ENCODE data around the gene CCN6.
"Not testable (repeated sequence)": the region's sequence is repeated elsewhere in the genome, so short reads cannot be mapped to it uniquely, and the experiment has no call there.

Gene CCN6

DNA sequence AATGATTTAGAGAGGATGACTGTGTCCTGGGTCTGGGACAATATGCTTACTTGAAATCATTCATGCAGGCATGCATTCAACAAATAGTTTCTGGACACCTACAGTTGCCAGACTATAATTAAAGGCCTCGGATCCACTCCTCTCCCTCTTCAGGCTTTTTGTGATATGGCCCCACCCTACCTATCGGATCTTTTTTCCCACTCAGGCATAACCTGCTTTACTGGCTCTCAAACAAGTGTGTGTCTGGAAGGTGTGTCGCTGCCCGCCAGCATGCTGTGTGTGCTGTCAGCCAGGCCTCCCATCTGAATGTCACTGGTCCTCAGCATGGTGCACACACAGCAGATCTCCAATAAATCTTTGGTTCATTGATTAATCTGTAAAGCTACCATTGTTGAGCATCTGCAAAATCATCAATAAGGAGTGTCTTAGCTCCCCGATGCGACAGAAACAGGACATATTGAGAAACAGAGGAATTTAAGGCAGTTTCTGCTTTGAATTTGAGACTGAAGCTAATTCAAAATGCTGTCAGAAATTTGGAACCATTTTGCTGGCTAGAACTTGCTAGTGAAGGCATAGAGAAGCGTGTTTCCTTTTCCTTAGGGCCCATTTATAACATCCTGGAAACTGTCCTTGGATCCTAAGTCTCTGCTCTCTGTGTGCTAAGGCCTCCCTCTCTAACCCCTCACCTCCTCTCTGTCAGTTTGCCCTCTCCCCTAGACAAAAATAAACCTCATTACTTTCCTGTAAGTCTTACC, 23.5 kb upstream of the CCN6 start:
- DNase-seq: no peak

DNA sequence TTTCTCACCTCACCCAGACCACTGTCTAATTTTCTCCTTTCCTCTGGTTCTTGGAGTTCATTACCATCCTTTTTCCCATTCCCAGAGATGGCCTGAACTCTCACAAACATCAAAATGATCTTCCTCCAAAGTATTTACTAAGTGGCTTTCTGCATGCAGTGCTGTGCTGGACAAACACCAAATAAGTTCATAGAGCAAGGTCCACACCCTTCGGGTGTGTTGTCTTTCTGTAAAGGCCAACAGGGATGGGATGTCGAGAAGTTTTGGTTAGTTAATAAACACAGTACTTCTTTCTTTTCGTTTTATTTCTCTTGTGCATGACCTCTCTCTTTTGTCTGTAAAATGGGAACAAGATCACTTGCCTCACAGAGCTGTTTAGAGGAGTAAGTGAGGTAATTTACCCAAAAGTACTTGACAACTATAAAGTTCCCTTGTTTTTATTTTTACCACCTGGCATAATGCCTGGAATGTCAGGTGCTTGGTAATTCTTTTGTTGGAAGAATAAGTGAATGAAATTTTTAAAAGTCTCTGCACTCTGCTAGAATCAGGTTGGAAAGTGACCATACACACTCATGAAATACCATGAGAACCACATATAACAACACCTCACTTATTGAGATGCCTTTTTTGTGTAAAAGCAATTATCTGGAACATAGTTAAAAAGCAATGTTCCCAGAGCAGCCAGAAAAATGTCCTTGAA, 22.8 kb upstream of the CCN6 start:
- DNase-seq: no peak

DNA sequence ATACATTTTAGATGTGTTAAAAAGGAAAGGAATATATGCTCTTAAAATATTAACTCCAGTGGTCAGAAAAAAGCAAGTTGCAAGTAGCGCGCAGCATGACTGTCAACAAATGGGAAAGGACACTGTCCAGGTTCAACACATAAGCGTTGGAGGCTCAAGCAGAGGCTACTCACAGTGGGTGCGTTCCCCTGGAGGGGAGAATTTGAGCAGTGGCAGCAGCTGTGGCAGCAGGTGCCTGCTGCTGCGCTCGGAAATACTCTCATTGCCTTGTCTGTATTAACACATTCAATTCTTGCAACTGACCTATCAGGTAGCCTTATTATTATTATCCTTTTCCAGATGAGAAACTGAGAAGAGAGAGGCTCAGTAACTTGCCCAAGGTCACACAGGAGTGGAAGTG, 21.9 kb upstream of the CCN6 start:
- no peak for DNase-seq

GRCh38 chr6:112032728-112033127, 21.2 kb upstream of the CCN6 start:
- DNase-seq: no peak

DNA sequence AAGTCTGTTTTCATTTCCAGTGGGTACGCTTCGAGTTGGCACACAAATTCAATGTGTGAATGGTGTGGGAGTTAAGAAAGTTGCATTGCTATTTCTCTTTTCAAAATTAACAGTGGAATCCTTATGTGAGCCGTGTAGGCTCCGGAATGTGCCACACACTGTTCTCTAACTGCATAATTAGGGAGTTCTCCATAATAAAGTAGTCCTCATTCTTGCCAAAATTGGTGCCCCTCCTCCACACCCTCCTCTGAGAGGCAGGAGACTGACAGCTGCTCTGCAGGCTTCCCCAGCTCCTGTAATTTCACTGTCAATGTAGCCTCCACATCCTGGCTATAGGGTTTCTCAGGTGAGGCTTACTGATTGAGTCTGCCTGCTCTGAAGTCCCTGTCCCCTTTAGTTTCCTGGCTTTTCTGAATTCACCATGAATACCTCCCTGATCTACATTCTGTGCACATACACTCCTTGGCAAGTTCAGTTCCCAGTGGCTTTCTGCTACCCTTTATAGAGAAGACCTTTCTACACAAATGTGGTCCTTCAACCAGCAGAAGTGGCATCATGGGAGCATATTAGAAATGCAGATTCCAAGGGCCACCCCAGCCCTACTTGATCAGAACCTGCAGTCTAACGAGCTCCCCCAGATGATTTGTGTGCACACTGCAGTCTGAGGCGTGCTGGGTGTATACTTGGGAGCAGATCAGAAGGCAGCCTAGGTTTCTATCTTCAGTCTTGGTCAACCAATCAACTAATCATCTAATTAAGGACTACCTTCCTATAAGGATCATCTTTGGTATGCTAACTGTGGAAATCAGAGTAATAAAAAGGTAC, 19.9 kb upstream of the CCN6 start:
- no peak for DNase-seq

DNA sequence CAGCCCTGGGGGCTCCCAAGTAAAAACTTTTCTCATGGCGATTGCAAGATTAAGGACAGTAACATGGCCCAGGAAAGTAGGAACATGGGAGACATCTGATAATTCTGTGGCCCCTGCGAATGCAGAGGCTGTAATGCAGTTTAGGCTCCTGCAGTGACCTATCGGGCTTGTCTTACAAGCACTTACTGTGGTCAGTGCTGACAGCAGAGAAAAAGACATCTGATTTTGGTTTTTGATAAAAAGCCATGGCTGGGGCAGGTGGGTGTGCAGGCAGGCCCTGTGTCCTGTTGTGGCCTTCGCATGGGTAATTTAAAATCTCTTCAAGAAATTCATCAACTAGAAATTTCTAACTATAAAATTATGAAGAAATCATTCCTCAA, 19.3 kb upstream of the CCN6 start:
- no peak for DNase-seq

DNA sequence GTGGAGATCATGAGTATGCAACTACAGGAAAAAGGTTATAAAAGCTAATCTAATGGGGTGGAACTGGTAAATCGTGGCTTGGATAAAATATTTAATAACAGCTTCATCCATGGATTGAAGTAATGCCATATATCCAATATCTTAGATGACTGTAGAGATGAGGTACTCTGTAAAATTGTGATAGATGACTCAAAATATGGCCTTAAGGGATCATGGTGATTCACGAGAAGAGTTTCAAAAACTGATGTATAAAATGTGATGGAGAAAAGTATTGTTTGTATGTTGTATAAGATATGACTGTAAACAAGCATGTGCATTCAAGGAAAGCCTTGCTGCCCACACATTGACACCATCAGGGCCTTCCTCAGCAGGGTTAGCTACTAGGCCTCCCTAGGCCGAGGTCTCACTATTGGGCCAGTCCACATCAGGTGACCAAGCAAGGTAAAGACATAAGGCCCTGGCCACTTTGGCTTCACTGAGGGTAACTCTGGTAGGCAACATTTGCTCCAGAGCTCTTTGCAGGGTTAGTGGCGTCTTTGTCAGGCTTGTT, 17.7 kb upstream of the CCN6 start:
- DNase-seq: no peak

DNA sequence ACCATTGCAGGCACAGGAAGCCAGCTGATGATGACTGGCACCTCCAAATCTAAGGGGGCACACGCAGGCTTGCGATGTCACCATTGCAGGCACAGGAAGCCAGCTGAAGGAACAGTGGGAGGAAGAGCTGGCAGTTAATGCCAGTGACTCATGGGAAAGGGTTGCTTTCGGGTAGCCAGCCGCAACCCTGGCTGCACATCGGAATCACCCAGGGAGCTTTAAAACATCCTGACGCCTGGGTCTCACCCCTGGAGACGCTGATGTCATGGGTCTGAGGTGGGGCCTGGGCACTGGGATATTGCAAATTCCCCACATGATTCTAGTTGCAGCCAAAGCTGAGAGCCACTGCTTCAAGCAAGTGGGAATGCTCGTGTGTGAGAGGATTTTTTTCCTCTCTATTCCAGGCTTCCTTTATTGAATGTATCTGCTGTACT, 16.1 kb upstream of the CCN6 start:
- DNase-seq: no peak

DNA sequence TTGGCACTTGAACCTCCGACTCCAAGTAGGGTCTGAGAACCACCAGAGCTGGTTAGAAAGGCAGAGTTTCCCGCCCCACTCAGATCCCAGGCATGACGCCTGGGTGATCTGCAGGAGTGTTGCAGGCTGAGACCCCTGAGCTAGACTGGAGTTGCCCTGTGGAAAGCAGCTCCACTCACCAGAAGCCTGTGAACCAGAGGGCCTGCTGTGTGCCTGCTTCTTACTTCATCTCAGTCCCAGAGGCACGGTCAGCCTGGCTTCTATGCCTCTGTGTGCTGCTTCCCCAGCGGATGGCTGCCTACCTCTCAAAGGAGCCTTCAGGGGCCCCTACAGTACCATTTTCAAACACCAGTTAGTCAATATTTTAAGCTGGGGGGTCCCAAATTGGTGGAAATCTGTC, 15.6 kb upstream of the CCN6 start:
- DNase-seq: no peak

DNA sequence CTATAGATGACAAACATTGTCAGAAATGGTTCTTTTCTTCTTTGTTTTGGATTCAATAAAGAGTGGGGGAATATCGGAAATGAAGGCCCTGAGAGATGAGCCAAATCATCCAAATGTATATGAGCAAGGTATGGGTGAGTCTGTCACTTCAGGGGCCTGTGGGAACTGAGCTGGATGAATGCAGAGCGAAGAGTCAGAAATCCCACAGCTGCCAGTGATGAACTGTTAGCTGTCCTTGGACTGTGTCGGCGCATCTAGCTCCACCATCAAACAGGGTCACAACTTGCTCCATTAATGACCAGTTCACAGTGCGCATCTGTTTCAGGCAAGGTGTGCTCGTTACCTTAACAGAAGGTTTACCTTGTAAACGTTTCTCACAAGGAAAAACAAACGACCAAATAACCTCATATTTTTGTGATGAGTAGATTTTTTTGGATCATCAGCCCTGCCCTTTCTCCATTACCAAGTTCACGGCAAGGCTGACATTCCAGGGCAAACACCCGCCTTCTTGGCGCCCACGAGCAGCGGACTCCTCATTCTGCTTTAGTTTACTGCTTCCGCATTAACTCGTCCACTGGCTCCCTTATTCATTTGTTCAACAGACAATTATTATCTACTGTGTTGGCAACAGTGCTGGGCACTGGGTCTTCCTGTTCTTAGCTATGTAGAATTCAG, 15.0 kb upstream of the CCN6 start:
- no peak for DNase-seq

- no peak for DNase-seq
Measured at GRCh38 chr6:112039431-112039770, 14.5 kb upstream of the CCN6 start.

DNA sequence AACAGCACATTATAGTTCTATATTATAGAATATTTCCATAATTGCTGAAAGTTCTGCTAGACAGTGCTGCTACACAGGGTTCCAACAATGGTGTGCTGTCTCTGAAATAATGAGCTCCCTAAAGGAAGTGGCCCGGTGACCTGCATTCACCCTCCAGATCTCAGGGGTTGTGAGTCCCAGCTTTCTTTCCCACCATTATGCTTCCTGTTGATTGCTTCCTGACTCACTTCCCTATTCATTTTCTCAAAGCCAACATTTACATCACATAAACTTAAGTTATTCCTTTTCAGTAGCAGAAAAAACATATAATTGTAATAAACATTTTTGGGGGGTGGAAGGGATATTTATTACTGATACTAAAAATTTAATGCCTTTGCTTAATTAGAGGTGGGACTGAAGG, 12.9 kb upstream of the CCN6 start:
- no peak for DNase-seq

DNA sequence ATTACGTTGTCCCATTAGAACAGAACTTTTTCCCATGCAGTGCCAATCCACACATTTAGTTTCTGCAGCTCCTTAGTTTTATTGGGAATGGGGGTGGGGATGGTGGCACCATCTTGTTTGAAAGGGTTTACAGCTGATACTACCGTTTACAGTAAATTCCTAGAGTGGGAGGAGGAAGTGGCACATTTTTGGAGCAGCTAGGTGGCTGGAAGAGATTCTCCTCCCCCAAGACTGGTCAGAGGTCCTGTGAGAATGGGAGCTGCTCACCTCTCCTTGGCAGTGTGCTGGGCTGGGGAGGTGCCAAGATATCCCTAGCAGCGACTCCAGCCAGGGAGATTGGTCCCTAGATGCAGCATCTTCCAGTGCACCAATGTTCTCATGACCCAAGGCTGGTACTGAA, 12.4 kb upstream of the CCN6 start:
- no peak for DNase-seq

- peak; percentile 73 for DNase-seq
Measured at GRCh38 chr6:112043032-112044007, 10.6 kb upstream of the CCN6 start.

GRCh38 chr6:112044196-112044595, 9.7 kb upstream of the CCN6 start:
- no peak for DNase-seq

DNA sequence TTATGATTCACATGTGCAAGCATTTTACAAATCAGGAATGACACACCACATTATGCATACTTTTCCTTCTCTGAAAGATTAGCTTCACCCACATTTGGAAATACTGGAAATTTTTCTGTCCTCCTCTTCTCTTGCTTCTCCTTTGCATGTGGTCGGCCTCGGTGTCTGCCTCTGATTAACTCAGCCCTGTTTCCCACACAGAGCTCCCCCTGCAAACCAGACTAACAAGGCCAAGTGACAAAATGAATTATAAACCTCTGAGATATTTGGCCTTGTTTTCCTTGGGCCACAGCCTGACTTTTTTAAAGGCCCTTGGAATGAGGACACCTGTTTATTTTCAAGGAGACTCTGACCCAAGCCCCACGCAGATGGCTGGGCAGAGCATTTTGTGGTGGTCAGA, 9.0 kb upstream of the CCN6 start:
- no peak for DNase-seq

- DNase-seq: not testable (repeated sequence)
Measured at GRCh38 chr6:112047523-112047922, 6.4 kb upstream of the CCN6 start.

GRCh38 chr6:112049026-112049799, 4.7 kb upstream of the CCN6 start:
- DNase-seq: no peak

DNA sequence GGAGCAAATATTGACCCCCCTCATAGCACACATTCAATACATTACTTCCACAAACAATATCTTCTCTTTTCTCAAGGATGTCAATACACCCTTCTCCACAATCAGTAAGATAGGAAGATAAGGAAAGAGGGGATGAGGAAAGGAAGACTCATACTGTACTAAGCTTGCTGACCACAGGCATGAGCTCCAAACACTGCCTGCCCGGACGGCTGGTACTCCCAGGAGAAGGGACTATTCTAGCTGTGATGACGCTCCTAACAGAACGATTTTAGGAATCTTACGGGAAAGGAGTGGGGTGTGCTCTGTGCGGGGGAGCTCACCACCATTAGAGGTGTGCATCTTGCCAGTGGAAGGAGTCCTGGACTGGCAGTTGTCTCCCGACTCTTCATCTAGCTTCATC, 3.9 kb upstream of the CCN6 start:
- DNase-seq: no peak

DNA sequence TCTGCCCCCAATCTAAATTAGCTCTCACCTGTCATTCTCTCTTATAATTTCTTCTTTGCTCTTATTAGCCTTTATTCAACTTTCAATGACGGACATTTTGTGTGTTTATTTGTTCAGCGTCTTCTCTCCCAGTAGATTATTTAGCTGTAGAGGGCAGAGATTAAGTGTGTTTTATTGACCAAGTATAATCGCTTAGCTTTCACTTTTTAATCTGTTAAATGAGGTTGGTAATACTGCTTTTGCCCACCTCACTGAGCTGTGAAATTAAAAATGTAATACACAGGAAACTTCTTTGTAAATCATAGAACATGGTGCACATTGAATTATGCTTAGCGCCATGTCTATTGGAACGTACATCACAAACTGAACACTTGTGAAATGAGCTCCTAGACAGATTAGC, 3.5 kb upstream of the CCN6 start:
- no peak for DNase-seq

DNA sequence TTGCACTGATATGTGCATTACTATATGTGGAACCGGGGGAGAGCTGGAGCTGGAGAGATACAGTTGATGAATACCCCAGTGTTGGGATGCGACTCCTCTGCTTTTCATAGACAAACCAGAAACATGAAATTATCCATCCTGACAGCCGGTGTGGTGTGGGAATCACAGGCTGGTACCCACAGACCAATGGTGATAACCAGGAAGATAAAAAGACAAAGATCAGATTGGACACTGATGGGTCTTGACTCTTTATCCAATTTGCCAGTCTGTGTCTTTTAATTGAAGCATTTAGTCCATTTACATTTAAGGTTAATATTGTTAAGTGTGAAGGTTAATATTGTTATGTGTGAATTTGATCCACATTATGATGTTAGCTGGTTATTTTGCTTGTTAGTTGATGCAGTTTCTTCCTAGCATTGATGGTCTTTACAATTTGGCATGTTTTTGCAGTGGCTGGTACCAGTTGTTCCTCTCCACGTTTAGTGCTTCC, 2.6 kb upstream of the CCN6 start:
- DNase-seq: not testable (repeated sequence)
